NCI-H460 (cell line): ENCODE results near the gene HHATL. TPM values are rescaled to one million over a fixed set of nuclear protein-coding genes. Genes with fewer than 3 reads are reported as not detected.
"Not testable (repeated sequence)": the region's sequence is repeated elsewhere in the genome, so short reads cannot be mapped to it uniquely, and the experiment has no call there.

Source experiments
- DNase-seq: peaks from one replicate; pipeline ENCODE4 v3.0.0-alpha.2; 2016; ENCODE audit warnings: low read depth; ENCODE audit errors: extremely low read depth
- total RNA-seq: library from RNA; depleted of rRNA; stranded (reverse); fragments of >200 nt; shearing (Covaris generic); gene quantifications from 2 replicates; pipeline ENCODE4 v1.2.3, GENCODE V29; 2014

HHATL gene
- total RNA-seq, 1 experiment from 2014 or later, result not detected

GRCh38 chr3:42735019-42735418 lies 32.4 kb upstream of the HHATL start:
- no peak for DNase-seq

GRCh38 chr3:42734263-42734860 lies 31.8 kb upstream of the HHATL start:
- DNase-seq, result no peak

GRCh38 chr3:42733501-42734262 lies 31.1 kb upstream of the HHATL start:
- DNase-seq, result no peak

- no peak for DNase-seq
These were observed 30.3 kb upstream of the HHATL start for GRCh38 chr3:42732829-42733459.

- no peak for DNase-seq
These were observed 29.7 kb upstream of the HHATL start for GRCh38 chr3:42732196-42732828.

DNA sequence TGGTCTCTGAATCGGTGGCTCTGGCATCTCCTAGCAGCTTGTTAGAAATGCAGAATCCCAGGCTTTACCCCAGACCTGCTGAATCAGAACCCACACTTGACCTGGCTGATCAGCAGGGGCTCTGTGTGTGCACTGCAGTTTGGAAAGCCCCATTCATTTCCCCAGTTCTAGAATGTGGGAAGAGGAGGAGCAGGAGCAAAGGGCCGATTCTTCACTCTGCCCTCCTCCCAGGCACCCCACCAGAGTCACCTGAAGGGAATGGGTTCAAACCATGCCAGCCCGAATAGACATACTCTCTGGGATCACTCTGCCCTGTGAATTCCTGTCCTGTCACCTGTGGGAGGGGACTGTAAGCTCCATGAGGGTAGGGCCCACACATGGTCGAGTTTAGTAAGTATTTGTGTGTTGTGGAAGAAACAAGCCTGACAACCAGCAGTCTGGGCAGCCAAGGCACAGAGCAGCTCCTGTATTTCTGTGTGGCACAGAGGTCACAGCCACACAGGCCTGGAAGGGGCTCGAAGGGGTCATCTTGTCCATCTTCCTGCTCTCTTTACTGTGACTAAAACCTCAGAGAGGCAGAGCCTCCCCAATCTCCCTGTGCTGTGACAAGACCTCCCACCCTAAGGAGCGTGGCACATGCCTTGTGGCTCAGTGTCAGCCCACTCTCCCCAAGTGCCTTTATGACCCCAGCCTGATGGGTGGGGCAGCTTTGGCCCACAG lies 29.0 kb upstream of the HHATL start:
- no peak for DNase-seq

GRCh38 chr3:42730706-42731420 lies 28.3 kb upstream of the HHATL start:
- no peak for DNase-seq

DNA sequence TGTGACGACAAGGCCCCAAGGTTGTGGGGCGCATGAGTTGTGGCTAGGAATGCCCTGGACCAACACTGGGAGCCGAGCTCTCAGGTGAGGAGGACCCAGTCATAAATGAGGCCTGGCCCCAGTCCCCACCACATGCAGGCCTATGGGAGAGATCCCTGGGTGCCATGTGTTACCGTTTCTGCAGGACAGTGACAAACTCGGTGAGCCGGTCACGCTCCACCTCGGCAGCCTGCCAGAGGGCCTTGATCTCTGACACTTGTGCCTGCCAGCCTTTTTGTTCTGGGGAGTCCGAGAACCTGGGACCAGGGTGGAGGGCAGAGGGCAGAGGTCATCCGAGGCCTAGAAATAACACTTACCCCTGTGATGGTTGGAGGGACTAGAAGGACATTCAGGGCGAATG lies 27.7 kb upstream of the HHATL start:
- no peak for DNase-seq

GRCh38 chr3:42729404-42730145 lies 27.0 kb upstream of the HHATL start:
- DNase-seq, result no peak

DNA sequence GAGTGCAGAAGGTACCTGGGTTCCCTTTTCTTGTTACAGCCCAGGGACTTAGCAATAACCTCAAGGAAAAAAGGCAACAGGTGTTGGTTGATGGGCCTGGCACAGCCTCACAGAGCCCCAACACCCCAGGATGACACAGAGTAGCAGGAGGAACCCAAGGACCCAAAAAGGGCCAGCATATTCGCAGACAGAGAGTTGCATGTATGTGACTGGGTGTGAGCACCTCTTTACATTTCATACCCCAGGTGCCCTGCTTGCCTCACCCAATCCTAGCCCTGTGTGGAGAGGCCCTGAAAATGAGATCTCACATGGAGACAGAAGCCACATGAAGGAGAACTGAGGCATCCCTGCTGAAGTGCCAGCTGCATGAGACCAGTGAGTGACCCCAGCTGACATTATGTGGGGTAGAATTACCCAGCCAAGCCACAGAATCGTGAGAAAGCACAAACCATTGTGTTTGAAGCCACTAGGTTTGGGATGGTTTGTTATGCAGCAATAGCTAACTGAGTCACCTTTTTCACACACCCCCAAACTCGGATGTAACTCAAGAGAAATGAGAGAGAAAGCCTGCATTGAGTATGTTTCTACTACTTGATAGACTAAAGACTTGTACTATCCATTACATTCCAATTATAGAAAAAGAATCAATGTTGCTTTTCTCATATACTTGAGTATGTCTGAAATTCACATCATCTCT lies 26.2 kb upstream of the HHATL start:
- DNase-seq, result no peak

- DNase-seq, result no peak
These were observed 25.5 kb upstream of the HHATL start for GRCh38 chr3:42728056-42728455.

- no peak for DNase-seq
These were observed 22.9 kb upstream of the HHATL start for GRCh38 chr3:42725454-42725853.

DNA sequence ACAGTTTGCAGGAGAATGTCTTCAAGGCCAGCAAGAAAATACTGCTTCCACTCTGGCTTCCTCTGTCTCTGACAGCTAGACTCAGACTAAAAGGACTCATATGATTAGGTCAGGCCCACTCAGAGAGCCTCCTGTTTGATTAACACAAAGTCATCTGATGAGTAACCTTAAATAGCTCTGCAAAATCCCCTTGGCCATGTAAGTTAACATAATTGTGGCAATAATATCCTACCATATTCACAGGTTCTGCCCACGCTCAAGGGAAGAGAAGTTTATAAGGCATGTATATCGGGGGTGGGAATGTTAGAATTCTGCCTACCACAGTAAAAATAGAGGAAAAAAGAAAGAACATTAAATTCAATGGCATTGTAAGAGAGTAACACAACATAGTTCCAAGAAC lies 20.6 kb upstream of the HHATL start:
- DNase-seq, result no peak

GRCh38 chr3:42722442-42722841 lies 19.8 kb upstream of the HHATL start:
- DNase-seq, result not testable (repeated sequence)

DNA sequence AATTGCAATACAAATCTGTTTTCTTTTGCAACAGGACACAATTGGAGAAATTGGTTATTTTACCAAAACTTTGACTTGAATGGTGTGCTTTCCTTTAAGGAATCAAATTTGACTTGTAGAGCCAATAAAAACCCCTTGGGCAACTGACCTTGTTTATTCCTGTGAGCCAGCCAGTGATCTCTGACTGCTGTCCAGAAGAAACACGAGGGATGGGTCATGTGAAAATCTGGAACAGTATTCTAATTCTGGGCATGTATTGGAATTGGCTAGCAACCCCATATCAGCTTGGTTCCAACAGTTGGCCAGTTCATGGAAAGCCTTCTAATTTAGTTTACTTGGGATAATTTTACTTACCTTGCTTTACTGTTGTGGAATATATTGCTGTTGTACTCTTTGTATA lies 19.1 kb upstream of the HHATL start:
- no peak for DNase-seq

- no peak for DNase-seq
These were observed 17.5 kb upstream of the HHATL start for GRCh38 chr3:42720126-42720525.

DNA sequence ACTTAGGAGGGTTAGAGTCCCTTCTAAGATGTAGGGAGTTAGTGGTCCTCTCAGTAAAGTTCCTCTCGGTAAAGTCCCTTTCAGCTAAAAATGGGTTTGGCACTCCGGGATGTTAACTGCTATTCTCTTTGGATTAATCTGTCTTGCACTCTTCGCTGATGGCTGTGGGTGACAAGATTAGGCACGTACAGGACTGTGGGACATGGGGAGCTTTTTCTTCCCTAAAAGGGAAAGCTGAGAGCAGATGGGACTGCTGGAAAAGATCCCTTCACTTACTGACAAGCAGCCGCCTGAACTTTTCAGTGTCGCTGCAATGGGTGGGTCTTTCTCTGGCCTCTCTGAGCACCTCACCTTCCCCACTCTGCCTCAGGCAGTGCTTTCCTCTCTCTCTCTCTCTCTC lies 16.4 kb upstream of the HHATL start:
- DNase-seq, result no peak

GRCh38 chr3:42718338-42718737 lies 15.7 kb upstream of the HHATL start:
- no peak for DNase-seq

- DNase-seq, result no peak
These were observed 14.7 kb upstream of the HHATL start for GRCh38 chr3:42717306-42717705.
